Measurements from ENCODE around the gene ADAMTS6. TPM values are rescaled to one million over a fixed set of nuclear protein-coding genes. Genes with fewer than 3 reads are reported as not detected.
A peak's percentile ranks its signal among the peaks of the same experiment; 100 is the strongest.

The ADAMTS6 gene
- total RNA-seq, 1 donor from 2014 or later, result 52.2 TPM

DNA sequence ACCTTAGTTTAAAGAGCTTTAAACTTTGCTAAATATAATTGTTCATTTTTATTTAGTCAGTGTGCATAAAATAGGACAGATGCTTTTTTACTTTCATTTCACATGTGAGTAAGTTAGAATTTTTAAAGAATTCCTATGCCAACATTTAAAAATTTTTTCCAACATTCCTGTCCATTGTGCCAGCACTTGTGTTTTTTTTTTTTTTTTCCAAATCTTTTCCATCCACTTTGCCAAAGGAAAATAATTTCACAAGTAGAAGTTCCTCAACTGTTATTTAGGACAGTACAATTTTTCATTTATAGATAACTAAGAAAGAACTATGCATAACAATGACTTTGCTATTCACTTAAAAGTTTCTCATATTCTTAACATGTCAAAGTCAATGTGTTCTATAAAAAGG lies 189.5 kb downstream of the ADAMTS6 start:
- peak in 1 of 2 donors; percentile 82 for DNase-seq (ENCODE audit: low read depth in 2 of 2)

DNA sequence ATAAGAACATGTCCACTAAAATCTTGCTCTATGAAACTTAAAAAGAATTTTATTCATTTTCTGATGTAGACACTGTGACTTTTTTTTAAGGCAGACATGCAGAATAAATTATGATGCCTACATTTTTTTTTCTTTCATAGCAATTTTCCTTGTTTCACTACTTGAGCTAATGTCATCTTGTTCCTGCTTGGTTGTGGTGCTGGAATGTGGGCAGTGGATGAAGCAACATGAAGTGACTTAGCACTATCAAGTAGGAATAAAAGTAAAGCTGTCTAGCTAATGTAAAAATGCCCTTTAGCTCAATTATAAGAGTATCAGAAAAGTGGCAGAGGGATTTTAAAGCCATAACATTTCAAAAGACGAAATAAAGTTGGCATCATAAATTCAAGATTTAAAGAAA lies 191.0 kb downstream of the ADAMTS6 start:
- DNase-seq (ENCODE audit: low read depth in 2 of 2), result no peak

DNA sequence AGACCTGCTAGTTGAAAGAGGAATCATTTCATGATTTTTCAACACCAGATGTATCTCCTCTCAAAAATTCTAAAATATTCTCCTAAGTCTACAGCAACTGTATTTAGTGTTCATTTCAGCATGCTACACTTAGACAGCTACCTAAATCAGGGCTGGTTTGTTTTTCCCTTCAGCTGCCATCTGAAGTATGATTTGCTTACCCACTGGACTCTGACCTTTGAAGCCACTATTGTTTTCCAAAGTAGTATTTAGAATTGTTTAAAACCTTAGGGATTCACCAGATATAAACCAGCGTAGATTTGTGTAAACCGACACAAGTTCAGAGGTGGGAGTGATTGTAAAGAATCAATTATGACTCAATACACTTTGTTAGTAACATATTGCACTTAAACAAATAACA lies 193.1 kb downstream of the ADAMTS6 start:
- no peak for DNase-seq (ENCODE audit: low read depth in 2 of 2)

DNA sequence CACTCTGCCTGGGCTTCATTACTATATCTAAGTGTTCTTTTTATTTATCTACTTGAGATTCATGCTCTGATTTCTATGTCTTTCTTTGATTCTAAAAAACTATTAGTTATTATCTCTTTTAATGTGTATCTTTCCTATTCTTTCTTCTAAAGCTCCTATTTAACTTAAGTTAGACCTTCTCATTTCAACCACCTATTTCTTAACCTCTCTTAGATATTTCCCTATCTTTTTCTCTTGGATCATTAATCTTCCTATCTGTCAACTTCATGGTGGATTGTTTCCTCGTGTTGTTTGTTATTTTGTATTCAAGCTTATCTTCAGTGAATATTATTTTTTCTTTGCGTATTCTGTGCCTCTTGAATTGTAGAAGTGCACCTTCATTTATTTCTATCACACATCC lies 202.1 kb downstream of the ADAMTS6 start:
- no peak for DNase-seq (ENCODE audit: low read depth in 2 of 2)

DNA sequence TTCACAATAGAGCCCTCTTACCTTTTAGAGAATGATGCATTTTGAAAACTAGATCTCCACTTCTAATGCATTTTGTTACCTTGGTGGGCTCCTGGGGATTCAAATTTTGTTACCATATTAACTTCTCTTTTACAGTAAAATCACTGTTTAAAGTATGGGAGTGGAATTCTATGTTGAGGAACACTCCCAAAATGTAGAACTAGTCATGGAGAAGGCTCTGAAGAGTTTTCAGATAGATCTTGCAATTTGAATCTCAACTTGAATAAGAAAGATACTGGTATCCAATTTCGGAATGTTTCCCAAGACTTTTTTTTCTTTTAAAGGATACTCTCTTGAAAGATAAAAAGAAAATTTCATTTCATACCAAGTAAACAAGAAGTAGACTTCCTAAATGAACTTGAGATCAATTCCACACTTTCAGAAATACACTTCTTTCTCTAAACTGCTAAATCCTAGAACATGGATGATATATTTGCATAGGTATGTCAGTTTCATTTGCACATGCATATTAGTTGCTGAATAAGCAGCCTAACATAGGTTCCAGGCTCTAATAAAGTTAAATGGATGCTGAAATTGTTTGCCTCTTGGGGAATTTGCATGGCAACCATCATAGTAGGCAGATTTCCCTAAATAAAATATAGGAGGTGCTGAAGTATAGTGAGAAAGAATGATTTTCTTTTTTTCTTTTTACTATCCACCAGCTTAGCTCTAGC lies 205.4 kb downstream of the ADAMTS6 start:
- DNase-seq (ENCODE audit: low read depth in 2 of 2), result no peak

DNA sequence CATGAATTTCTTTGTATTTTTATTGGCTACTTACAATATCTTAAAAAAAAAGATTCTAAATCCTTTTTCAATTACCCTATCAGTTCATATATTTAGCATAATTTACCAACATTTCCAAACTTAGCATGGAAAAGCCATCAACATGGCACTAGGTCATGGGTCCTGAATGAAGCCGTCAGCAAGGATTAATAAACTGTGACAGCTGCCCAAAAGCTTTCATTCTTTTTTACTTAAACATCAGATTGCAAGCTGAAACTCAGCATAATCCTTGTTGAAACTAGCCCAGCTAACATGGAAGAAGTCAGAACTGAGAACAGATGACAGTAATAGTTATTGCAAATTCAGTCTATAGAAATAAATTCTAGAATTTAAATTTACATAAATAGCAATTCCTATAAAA lies 209.8 kb downstream of the ADAMTS6 start:
- DNase-seq (ENCODE audit: low read depth in 2 of 2), result no peak

DNA sequence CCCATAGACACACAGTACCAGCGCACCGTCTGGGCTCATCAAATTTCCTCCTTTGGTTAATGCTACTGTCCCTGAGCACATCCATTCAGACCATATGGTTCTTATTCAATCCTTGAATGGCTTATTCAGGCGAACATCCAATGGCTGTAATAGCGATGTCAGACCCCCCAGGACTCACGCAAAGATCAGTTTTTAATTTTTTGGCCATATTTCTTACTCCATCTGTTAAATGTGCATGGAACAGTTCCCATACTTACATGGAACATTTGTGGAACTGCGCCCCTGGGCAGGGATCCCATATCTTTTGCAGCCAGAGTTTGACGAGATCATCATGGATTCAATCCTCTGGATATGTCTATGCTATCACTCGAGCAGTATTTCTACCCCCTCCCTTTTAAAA lies 213.2 kb downstream of the ADAMTS6 start:
- no peak for DNase-seq (ENCODE audit: low read depth in 2 of 2)

DNA sequence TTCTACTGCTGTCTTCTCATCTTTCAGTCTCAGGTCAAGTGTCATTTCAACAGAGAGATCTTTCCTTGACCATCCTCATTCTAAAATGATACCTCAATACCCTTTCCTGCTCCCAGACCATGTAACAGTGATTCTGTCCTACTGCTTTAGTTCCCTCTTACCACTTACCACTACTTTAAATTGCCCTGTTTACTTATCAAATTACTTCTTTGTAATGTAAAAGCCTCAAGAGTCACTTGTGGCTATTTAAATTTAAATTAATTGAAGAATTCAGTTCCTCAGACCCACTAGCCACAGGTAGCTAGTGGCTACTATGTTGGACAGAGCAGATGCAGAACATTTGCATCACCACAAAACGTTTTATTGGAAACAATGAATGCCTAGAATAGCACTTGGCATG lies 217.3 kb downstream of the ADAMTS6 start:
- no peak for DNase-seq (ENCODE audit: low read depth in 2 of 2)

DNA sequence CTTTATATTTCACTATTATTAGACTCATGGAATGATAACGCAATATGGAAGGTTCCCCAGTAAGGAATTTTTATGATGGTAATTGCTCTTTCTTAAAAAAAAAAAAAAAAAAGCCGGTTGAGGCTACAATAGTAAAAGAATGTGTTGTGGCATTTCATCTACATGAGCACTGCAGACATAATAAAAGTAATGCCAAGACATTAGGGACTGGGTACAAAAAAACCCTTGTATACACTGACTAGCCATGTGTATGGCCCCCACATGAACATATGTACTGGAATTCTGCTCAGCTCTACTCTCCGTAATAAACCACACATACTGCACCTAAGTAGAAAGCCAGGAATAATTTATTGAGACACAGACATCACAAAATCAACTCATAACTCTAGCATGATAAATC lies 218.4 kb downstream of the ADAMTS6 start:
- no peak for DNase-seq (ENCODE audit: low read depth in 2 of 2)

DNA sequence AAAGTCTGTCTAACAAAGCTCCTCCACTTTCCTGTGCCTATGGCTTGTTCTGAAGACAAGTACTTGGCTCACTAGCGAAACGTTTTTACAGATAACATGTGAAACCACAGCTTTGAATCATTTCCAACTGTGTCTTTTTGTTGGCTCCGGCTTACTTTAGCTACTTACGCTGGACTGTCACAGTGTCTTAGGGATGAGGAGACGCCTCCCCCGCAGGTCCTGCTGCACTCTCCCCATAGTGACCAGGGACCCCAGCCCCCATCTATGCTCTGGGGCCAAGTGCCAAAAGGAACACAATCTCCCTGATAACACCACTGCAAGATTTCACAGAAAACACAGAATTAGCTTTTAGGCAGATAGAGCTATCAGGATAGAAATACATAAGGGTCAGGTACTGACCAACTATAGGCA lies 219.1 kb downstream of the ADAMTS6 start:
- DNase-seq (ENCODE audit: low read depth in 2 of 2), result peak; percentile 35 to 76

DNA sequence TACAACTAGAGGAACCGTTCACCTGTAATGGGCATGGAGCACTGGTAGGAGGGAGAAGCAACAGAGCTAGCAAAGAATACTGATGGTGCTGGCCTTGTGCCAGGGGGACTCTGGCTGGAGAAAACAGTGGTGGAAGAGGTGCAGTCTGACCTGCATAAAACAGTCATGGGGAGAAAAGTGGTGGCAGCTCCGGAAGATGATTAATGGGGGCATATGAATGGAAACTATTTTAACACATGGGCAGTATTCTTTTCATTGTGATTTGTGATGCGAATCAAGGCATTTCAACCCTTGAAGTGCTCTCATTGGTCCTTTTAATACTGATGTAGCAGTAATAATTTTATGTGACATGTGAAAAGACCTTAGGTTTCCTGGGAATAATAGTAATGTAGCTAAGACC lies 219.6 kb downstream of the ADAMTS6 start:
- peak; percentile 72 to 80 for DNase-seq (ENCODE audit: low read depth in 2 of 2)

DNA sequence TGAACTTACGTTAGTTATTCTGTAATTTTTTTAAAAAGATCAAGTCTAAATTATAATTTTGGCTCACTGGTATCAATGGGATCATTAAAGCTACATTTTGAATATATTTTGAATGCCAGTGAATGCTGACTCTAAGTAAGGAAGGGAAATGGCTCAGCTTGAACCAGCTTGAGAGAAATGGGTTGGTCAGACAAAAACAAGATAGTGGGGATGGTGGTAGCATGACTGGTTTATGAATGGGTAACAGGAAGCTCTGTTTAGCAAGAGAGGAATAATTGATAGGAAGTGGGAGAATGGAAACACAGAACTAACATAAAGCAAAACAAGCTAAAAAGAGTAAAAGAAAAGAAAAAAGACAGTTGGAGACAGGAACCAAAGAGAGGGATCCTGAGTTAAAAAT lies 220.2 kb downstream of the ADAMTS6 start:
- DNase-seq (ENCODE audit: low read depth in 2 of 2), result peak; percentile 18 to 42

DNA sequence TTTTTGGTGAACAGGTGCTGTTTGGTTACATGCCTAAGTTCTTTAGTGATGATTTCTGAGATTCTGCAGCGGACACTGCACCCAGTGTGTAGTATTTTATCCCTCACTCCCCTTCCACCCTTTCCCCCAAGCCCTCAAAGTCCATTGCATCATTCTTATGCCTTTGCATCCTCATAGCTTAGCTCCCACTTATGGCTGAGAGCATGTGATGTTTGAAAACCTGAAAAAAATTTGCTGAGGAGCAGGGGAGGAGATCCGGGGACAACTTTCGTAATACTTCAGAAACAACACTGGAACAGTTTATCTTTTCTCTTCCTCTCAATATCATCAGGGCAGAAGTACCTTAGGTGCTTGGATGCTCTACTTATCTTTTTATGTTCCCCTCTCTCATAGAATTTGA lies 226.4 kb downstream of the ADAMTS6 start:
- DNase-seq (ENCODE audit: low read depth in 2 of 2), result no peak

DNA sequence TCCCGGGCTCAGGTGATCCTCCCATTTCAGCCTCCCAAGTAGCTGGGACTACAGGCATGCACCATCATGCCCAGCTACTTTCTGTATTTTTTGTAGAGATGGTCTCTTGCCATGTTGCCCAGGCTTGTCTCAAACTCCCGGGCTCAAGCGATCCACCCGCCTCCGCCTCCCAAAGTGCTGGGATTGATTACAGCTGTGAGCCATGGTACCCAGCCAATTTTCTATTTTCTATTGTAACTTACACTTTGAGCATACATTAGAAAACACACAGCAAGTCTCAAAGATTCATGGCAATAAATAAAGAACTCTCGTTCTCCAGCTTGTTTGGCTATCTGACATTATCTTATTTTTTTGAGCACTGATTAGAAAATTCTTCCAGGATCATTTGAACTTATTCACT lies 228.7 kb downstream of the ADAMTS6 start:
- no peak for DNase-seq (ENCODE audit: low read depth in 2 of 2)

DNA sequence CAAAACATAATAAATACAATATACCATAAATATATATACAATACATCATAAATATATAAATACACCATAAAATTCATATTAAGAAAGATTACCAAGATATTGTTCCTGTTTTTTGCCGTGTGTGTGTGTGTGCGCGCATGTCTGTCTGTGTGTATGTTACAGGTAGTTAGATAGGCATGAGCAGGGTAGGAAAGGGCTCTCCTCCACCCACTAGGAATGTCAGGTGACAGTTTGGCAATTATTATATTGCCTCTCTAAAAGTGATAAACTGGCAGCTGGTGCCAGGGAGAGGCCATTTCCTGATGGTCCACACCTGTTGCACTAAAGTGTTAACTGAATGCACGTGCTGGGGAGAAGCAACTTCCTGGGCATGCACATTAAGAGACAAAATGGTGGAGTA lies 232.8 kb downstream of the ADAMTS6 start:
- no peak for DNase-seq (ENCODE audit: low read depth in 2 of 2)

DNA sequence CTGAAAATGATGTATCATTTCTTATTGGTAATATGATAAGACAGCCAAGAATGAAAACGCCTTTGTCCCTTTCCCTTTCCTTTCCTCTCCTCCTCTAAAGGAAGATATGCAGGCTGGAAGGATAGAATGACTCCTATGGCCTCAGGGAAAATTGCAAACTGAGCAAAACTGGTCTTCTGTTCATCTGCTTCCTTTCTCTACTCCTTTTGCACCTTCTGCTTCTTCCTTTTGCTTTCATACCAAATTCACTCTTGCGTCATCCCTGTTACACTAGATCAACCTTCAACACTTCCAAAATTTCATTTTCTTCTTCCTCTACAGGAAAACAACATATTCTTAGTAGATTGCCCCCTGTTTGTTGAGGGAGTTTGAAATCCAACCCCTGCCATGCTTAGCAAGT lies 234.1 kb downstream of the ADAMTS6 start:
- DNase-seq (ENCODE audit: low read depth in 2 of 2), result no peak

DNA sequence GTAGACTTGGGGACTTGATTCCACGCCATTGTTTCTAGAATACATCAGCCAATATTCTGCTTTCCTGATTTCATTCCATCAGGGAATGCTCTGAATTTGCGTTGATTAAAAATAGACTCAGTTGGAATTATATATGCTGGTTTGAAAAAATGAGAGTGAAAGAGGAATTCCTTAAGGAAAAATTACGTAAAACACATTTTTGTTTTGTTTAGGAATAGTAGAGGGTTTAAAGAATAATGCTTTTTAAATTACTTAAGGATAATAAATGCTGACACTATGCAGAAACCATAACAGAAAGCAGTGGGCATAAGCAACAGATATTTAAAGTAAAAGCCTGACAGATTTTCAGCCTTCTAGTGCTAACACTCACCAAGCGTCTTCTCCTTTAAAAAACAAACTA lies 235.0 kb downstream of the ADAMTS6 start:
- no peak for DNase-seq (ENCODE audit: low read depth in 2 of 2)

DNA sequence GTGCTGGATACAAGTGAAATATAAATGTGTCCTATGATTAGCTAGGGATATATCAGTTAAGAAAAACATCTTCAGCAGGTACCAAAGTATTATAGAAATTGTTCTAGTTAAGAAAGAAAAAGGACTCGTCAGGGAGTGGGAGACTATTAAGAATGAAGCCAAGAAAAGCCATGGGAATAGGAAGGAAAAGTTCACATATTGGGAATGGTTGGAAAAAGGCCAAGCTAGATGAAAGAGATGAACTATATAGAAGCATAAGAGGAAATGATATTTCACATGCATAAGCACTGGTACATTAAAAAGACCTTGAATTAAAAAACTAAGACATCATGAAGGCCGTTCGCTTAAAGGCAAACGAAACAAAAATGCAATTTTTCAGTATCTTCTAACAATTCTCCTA lies 237.7 kb downstream of the ADAMTS6 start:
- peak; percentile 14 to 54 for DNase-seq (ENCODE audit: low read depth in 2 of 2)

DNA sequence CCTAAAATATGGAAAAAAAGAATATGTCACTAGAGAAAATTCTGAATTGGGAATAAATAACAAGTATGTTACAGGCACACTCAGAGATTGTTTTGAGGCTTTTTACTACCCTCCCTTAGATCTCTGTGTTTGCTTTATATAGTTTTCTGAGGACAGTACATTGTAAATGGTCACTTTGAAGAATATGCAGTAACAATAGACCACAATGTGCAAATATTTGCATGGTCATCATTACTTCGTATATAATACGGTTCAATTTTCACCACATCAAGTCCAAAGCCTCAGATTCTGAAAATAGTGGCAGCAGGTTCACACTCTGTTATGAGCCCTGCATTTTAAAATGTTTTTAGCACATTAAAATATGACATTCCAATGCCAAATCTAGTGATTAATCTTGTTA lies 238.6 kb downstream of the ADAMTS6 start:
- no peak for DNase-seq (ENCODE audit: low read depth in 2 of 2)

DNA sequence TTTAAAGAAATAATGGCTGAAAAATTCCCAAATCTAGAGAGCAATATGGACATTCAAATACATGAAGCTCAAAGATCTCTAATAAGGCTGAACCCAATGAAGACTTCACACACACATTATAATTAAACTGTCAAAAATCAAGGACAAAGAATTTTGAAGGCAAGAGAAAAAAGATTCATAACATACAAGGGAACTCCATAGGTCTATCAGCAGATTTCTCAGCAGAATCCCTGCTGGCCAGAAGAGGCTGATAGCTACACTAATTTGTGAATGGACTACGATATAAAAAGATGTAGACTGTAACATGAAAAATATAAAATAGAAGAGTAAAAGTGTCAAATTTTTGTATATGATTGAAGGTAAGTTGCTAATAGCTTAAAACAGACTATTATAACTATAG lies 251.9 kb downstream of the ADAMTS6 start:
- DNase-seq (ENCODE audit: low read depth in 2 of 2), result no peak

DNA sequence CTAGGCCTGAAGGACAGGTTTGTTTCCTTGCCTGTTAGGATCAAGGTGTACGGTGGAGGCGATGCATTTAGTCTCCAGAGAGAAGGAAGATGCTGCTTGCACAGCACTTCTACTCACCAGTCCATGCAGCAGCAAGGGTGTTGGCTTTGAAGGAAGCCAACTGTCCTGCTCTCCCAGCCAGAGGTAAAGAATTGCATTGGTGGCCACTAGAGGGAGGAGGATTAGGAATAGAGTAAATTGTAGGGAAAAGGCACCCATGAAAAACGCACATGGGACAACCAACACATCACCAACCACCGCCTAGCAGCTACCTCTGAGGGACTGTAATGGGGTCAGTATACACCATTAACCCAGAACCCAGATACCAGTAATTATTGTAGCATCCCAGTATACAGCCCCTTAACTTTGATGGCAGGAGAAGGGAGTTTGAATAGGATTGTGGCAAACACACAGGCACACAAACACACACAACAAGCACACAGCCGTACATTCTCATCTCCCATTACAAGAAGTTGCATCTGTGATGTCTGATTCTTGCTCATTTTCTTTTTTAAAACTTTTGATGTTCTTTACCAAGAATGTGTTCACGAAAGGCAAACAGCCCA lies 267.7 kb downstream of the ADAMTS6 start:
- DNase-seq (ENCODE audit: low read depth in 2 of 2), result peak; percentile 35 to 49

DNA sequence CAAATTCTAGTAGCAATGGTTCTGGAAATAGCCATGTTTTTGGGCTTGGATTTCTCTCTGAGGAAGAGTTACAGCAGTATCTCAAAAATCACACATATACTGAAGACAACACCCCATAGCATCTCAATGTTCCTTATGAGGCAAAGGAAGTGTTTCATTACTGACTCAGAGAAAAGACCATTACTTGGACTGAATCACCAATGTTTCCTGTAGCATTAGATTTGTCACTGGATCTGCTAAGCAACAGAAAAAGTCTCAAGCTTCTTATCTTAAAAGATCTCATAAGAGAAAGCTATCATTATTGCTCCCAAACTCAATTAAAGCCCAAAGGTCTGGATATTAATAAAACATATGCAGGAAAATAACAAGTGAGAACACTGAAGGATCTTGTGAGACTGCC lies 272.4 kb downstream of the ADAMTS6 start:
- peak in 1 of 2 donors; percentile 97 for DNase-seq (ENCODE audit: low read depth in 2 of 2)

DNA sequence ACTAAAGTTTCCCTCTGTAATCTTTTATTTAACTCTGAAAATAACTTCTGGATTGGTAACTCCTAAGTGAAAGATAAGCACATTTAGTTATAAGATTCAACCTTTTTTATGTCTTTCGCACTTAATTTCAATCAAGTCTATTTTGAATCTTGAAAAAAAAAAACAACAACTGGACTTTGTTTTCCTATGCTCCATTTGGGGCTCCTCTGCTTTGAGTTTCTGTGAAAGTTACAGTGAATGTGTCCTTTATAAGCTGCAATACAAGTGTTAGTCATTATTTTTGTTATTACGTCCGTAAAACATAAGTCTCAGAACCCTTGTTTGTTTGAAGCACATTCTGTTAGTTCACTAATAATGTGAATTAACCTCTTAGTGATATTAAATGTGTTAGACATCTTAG lies 276.8 kb downstream of the ADAMTS6 start:
- no peak for DNase-seq (ENCODE audit: low read depth in 2 of 2)

DNA sequence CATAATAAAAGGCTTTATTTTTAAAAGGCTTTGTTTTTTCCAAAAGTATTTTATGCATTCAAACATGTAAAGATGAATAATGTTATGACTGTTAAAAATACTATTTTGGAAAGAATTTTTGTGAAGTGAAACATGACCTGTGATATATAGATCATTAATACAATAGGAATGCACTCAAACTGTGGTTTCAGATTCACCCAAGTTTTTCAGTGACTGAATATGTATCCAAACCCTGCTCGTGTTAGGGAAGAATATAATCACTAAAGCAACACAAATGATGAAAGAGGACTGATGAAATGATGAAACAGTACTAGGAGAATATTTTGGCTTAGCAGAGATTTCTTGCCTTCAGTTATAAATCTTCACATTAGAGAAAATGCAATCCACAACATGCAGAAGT lies 278.0 kb downstream of the ADAMTS6 start:
- peak in 1 of 2 donors; percentile 53 for DNase-seq (ENCODE audit: low read depth in 2 of 2)

All from lung microvascular endothelial cell (primary cell).